ENCODE data around the gene PLCH1.

The PLCH1 gene

GRCh38 chr3:155682426-155683343 is 62.2 kb downstream of the PLCH1 start:
- DNase-seq, result no peak

DNA sequence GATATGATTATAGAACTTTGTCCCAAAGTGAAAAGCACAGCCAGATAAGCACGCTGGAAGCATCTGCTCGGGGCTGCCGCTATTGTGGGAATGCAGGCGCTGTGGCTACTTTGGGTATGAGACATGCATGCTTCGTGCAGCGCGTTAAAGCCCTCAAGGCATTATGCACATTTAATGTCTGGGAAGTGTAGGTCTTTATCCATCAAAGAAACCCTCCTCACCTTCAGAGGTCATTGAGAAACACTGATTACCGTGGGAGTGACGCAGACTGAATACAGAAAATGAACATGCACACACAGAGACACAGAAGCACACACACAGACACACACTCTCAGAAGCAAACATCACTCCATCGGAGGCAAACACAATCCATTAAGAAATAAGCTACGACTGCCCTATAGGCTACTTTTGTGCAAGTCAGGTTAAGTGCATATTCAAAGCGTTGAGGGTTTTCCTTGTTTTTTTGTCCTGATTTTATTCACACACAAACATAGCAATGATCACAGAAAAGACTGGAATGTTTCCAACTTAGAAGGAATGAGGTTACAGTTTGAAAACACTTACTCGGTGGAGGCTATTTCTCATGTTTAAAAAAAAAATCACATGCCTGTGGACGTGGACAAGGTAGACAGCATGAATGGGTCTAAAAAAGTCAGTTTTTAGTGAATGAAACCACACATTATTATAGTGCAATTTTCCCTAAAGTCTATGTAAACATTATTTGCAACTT is 68.5 kb downstream of the PLCH1 start:
- DNase-seq, result no peak

DNA sequence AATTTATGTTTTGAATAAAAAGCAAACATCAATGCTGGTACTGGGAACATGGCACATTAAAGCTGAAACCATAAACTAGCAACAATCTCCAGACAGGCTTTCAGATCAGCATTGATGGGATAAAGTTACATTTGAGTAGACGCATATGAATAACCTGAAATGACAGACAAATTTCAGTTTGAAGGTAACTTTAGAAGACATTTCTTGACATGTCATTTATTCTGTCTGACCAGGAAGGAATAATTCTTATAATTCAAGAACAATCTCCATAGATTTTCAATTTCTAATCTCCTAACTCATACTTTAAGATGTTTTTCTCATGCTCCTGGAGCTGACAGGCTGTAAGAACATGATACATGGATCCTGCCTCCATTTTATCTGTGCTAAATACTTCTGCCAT is 69.8 kb downstream of the PLCH1 start:
- no peak for DNase-seq

DNA sequence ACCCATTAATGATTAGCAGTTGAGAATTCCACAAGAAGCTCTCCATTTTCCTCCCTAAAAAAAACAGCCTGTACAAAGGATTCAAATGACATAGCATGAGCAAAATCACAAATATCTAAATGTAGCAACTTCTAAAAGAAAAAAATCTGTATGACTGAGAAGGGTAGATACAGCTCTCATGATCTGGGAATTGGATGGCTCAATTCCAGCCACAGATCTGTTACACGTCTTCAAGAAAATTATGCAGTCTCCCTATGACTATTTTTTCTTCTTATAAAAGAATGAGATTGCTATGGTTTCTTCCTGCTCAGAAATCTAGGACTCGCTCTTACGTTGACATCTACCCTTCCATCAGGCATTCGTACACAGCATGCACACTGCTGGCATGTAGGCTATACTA is 71.5 kb downstream of the PLCH1 start:
- DNase-seq, result no peak

GRCh38 chr3:155670335-155670734 is 74.5 kb downstream of the PLCH1 start:
- DNase-seq, result no peak

- DNase-seq, result no peak
Measured at GRCh38 chr3:155667988-155668387, 76.9 kb downstream of the PLCH1 start.

GRCh38 chr3:155664925-155665695 is 79.8 kb downstream of the PLCH1 start:
- no peak for DNase-seq

GRCh38 chr3:155663467-155664212 is 81.2 kb downstream of the PLCH1 start:
- DNase-seq, result no peak

- DNase-seq, result no peak
Measured at GRCh38 chr3:155661760-155662159, 83.1 kb downstream of the PLCH1 start.

- no peak for DNase-seq
Measured at GRCh38 chr3:155661042-155661441, 83.8 kb downstream of the PLCH1 start.

- DNase-seq, result no peak
Measured at GRCh38 chr3:155658671-155659261, 86.1 kb downstream of the PLCH1 start.

DNA sequence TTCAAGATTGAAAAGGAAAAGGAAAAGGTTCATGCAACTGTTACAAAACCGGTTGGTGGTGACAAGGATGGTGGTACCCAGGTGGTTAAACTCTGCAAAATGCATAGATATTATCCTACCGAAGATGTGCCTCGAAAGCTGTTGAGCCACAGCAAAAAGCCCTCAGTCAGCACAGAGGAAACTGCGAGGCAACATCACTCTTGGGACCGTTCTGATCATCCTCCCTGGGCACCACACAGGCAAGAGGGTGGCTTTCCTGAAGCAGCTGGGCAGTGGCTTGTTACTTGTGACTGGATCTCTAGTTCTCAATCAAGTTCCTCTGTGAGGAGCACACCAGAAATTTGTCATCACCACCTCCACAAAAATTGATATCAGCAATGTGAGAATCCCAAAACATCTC is 86.9 kb downstream of the PLCH1 start:
- DNase-seq, result no peak

GRCh38 chr3:155657161-155657560 is 87.7 kb downstream of the PLCH1 start:
- DNase-seq, result no peak

- no peak for DNase-seq
Measured at GRCh38 chr3:155656466-155656865, 88.4 kb downstream of the PLCH1 start.

DNA sequence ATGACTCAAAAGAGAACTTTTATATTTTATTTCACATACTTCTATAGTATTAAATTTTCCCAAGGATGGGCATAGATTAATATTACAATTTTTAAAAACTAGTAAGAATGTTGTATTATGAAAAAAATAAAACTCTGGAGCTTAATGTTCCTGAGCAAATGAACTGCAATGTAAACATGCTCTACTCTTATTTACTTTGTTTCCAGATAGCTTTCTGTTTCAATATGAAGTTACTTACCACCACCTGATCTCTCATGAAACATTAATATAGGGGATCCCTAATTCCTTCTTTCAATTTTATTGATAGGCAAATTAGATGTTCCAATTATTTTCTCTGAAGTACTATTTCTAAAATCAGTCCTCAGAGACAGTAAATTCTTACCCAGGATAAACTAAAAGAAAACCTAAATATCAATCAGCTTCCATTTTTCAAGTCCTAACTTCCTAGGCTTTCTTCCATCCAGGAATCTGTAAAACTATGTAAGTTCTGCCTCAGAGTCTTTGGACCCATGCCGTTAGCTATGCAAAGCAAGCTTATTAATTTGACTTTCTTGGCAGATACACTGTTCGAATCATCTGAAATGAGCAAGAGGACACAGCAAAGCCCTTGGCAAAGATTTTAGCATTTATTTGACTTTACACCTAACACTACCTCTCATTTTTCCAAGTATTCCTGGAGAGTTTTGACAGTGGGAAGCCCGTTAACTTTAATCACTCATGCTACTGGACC is 93.2 kb downstream of the PLCH1 start:
- no peak for DNase-seq

DNA sequence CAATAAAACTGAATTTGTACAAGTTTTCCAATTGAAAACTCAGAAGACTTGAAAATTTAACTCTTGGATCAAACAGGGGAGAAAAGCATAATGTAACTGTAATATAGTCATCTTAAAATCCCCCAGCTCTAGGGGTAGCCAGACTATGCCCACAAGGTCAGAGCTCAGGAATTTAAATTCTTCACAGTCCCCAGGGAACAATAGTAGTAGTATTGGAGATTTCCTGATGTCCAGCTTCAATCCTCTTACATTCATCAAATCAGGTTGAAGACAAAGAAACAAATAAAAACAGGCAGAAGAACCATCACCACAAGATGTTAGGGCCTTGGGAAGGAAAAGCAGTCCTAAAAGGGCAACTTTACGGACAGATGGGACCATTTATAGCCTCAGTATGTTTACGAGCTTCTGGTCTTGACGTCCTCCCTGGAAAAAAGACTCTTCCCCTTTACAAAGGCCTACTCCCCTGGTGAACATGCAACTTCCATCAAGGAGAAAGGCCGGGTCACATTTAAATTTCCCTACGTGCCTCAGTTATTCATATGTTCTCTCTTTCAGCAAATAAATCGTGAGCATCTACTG is 96.8 kb downstream of the PLCH1 start:
- no peak for DNase-seq

DNA sequence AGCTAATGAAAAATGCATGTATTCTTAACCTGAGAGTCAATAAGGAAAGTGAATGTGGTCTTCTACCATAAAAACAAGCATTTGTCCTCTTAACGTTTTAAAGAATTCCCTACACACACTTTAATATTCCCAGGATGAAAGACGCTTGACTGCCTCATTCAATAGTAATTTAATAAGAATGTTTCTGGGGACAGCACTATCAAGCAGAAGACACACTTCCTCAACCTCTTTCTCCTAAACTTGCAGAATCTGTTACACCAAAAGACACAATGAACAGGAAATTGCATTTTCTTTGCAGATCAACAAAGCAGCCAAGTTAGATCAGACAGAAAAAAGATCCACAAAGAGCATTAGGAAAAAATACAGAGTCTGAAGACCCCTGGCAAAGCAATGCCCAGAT is 97.7 kb downstream of the PLCH1 start:
- DNase-seq, result no peak

DNA sequence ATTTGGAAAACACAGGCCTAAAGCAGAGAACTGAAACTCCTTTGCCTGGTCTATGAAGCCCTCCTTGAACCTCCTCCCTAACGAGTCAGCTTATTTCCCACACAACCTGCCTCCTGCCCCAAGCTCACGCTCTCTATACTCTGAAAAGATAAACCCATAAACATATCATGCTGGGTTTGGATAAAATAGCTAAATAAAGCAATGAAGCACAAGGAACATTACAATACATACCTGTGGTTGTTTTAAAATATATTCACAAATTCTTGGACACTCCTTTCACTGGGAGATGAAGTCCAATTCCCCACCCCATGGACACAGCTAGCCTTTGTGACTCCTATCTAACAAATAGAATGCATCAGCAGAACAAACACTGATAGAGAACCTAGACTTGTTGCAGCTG is 98.2 kb downstream of the PLCH1 start:
- no peak for DNase-seq

DNA sequence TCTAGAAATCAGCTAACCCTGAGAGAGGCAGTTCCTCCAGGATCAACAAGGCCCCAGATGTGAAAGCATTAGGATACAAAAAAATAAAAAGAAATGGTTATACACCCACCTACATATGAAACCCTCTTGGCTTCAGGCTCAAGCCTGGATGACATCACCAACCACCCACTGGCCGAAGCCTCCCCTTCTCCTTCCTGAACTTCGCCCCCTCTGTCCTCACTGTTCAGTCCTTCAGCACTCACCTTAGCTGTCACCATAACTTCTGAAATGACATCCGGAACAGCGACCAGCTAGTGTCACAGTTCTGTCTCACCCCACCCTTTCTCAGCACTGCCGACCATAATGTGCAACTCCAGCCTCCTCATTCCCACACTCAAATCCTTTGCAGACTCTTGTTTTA is 98.7 kb downstream of the PLCH1 start:
- DNase-seq, result no peak

DNA sequence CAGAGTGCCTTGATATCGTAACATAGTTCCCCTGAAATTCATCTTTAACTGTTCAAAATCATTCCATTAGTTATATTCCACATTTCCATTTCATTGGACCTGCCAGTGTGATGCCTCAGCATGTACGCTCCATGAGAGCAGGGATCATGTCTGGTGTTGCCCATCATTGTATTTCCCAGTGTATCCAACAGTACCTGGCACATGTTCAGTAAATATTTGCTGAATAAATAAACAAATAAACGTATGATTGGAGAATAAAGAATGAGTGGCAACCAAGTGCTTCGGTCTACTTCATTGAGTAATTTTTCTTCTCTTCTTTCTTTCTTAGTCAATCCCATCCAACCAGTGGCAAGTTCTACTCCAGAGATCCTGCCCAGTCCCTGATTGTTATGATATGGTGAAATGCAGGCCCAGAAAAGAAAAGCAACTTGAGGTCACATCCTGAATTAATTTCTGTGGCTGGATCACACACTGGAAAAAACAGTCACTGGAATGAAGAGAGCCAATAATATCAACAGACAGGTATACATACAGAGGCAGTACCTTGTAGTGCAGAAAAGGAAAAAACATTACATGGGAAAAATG is 101.2 kb downstream of the PLCH1 start:
- no peak for DNase-seq

DNA sequence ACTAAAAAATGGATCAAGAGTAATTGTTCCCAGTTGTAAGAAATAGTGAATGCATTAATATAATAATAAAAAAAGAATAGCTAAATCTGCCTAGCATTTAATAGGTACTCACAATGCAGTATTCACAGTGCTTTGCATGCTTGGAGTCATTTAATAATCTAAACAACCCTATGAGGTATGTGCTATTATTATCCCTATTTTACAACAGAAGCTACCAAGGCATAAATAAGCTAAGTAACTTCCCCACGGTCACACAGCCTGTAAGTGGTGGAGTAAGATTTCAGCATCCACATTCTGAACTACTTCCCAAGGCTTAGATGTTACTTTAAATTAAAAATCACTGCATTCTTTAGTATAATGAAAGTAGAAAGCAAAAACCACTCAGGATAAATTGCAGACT is 102.9 kb downstream of the PLCH1 start:
- no peak for DNase-seq

Measured in NCI-H524 treated with DMSO at 0.1 percent for 48 hours (cell line).